Chondrocyte (in vitro differentiated cells): ENCODE data around the gene PPP1R9B. TPM values are rescaled to one million over a fixed set of nuclear protein-coding genes. Genes with fewer than 3 reads are reported as not detected.

ENCODE experiments used
- DNase-seq: peaks from one replicate; pipeline ENCODE4 v3.0.0; 2021; ENCODE audit warnings: mixed read lengths, low spot score
- H3K27ac Mint-ChIP-seq: one replicate; pipeline ENCODE4 v1.8.0; 2021; ENCODE audit warnings: mild to moderate bottlenecking, moderate library complexity, mixed read lengths; ENCODE audit not compliant: unreplicated experiment
- H3K27me3 Mint-ChIP-seq: 2 replicates; pipeline ENCODE4 v1.8.0; 2021; ENCODE audit warnings: low read depth, mixed read lengths
- H3K36me3 Mint-ChIP-seq: 2 replicates; pipeline ENCODE4 v1.8.0; 2021; ENCODE audit warnings: low read depth, mixed read lengths
- H3K4me1 Mint-ChIP-seq: 2 replicates; pipeline ENCODE4 v1.8.0; 2021; ENCODE audit warnings: low read depth, mild to moderate bottlenecking, mixed read lengths
- H3K4me3 Mint-ChIP-seq: one replicate; pipeline ENCODE4 v1.8.0; 2021; ENCODE audit warnings: mild to moderate bottlenecking, moderate library complexity, mixed read lengths; ENCODE audit not compliant: unreplicated experiment
- H3K9me3 Mint-ChIP-seq: 2 replicates; pipeline ENCODE4 v1.8.0; 2021; ENCODE audit warnings: low read depth, mixed read lengths
- CTCF ChIP-seq: fragments of 200-600 bp; sonication (generic); IDR thresholded peaks from 2 replicates; pipeline ENCODE4 v1.5.0; 2021; ENCODE audit warnings: antibody characterized with exemption, mild to moderate bottlenecking, moderate library complexity
- total RNA-seq: library from RNA; stranded (reverse); gene quantifications from 3 replicates; pipeline ENCODE4 v1.2.1, GENCODE V29; 2021

PPP1R9B gene
- total RNA-seq, 1 donor from 2014 or later: 79.3 TPM

GRCh38 chr17:50122945-50123344 is 27.5 kb downstream of the PPP1R9B start:
- peaks cover 14% of the 10 kb centered on the region for H3K4me1 Mint-ChIP-seq
- peaks cover 13% of the 10 kb centered on the region for H3K36me3 Mint-ChIP-seq
- no peaks in the 10 kb centered on the region for H3K9me3 Mint-ChIP-seq
- DNase-seq: no peak
- H3K4me3 Mint-ChIP-seq: no peak overlapping the region
- H3K27ac Mint-ChIP-seq: no peak overlapping the region
- no peaks in the 10 kb centered on the region for H3K27me3 Mint-ChIP-seq
- no peak for TF ChIP-seq CTCF

DNA sequence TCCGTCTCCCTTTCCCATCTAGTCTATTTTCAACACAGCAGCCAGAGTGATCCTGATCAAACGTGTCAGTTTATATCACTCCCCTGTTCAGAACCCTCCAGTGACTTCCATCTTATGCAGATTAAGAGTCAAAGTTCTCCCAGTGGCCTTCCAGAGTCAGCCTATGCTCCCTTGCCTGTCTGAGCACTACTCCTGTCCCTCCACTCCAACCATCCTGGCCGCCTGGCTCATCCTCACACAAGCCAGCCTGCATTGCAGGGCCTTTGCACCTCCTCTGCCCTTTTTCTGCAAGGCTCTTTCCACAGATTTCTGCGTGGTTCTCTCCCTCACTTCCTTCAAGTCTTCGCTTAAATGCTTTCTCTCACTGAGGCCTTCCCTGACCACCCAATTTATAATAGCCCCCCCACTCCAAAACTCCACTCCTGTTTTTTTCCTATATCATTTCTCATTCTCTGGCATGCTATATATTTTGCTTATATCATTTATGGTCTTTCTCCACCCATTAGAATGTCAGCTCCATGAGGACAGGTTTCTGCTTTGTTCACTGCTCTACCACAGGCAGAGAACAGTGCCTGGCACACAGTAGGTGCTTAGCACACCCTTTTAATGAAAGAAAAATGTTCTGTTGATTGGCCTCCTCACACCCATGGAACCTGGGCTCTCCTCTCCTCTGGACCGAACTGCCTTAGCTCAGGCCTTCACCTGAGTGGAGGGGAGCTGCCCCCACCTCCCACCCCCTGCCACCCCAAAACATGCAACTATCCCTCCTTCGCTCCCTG is 29.8 kb downstream of the PPP1R9B start:
- Mint-ChIP-seq H3K36me3 (peaks cover 15% of the 10 kb centered on the region), H3K4me1 (peaks cover 4% of the 10 kb centered on the region), H3K27me3 (no peaks in the 10 kb centered on the region), H3K27ac (no peak overlapping the region), H3K9me3 (no peaks in the 10 kb centered on the region), H3K4me3 (no peak overlapping the region)
- TF ChIP-seq CTCF: no peak
- no peak for DNase-seq

DNA sequence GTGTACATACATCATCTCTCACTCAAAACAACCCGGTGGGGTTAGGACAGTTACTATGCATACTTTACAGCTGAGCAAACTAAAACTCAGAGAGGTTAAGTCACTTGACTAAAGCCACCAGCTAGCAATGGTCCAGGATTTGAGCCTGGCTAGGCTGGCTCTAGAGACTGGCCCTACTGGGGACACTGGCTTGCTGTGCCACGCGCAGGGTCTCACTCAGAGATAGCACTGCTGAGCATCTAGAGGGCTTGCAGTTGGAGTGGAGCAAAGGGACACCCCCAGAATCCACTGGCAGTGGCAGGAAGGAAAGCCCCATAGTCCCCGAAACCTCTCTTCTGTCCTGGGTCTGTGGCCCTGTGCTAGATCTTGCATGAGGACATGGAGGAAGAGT is 31.7 kb downstream of the PPP1R9B start:
- Mint-ChIP-seq H3K4me1 (peaks cover 5% of the 10 kb centered on the region), H3K27ac (no peak overlapping the region), H3K36me3 (peaks cover 19% of the 10 kb centered on the region), H3K4me3 (no peak overlapping the region), H3K27me3 (no peaks in the 10 kb centered on the region), H3K9me3 (no peaks in the 10 kb centered on the region)
- TF ChIP-seq CTCF: no peak
- DNase-seq: no peak

DNA sequence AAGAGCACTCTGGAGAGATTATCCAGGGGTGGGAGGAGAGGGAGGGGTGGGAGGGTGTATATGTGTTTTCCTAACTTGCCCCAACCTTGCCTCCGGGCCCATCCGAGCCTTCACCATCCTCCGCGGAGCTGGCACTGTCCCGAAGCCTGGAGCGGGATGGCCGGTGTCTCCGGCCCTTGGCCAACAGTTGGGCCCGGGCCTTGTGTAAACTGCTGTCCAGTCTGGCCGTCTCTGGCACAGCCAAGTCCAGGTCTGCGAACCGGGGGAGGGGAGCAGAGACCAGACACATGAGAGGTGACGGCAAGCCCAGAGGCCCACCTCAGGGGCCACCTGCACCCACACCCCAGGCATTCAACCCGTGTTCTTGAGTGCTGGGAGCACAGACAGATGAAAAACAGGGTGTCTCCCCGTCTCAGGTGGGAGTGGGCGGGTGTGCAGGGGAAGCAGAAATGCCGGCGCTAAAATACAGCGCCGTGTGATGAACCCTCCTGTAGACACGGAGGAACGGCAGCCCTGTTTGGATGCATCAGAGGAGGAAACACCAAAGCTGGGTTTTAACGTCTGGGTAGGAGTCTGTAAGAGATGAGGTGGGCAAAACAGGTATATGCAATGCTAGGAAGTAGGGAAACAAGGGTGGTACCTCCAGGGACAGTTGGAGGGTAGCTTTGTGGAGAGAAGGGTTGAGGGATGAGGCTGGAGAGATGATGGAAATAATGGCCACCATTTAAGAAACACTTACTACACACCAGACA is 32.2 kb downstream of the PPP1R9B start:
- no peak for TF ChIP-seq CTCF
- Mint-ChIP-seq H3K9me3 (no peaks in the 10 kb centered on the region), H3K36me3 (peaks cover 19% of the 10 kb centered on the region), H3K27ac (no peak overlapping the region), H3K4me1 (peaks cover 4% of the 10 kb centered on the region), H3K4me3 (no peak overlapping the region), H3K27me3 (no peaks in the 10 kb centered on the region)
- no peak for DNase-seq

DNA sequence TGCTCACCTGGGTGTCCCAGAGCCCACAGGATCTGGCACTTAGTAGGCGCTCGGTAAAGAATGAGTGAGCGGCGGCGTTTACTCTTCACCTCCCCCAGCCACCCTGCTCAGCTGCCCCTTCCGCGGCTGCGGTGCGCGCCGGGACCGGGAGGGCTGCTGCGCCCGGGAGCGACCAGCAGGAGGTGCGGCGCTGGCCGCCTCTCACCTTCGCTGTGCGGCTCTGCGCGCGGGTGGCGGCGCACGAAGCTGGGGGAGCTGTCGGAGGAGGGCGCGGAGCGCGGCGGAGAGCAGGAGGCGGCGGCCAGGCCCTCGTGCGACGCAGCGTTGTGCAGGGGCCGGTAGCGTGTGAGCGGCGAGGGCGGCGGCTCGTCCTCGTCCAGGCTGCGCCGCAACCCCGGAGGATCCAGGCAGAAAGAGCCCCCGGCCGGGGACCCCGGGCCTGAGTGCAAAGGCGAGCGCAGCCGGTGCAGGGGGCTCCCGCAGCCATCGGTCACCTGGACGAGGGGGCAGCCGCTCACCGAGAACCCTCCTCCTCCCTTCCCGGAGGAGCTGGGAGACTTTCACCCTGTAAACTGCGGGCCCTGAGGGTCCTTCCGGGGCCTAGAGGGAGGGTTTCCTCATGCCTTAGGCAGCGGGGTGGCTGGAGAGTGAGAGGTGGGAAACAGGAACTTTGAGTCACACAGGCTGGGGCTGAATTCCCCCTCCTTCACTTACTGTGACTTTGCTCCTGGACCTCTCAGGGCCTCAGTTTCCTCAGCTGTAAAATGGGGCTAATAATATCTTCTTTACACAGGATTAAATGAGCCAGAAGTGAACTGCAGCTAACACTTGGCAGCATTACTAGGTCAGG is 33.0 kb downstream of the PPP1R9B start:
- Mint-ChIP-seq H3K4me1 (peaks cover 7% of the 10 kb centered on the region), H3K27me3 (no peaks in the 10 kb centered on the region), H3K9me3 (no peaks in the 10 kb centered on the region), H3K4me3 (no peak overlapping the region), H3K36me3 (peaks cover 17% of the 10 kb centered on the region), H3K27ac (no peak overlapping the region)
- TF ChIP-seq CTCF: peak; percentile 79
- DNase-seq: no peak
